ENCODE measurements around the gene RAD18. TPM values are rescaled to one million over a fixed set of nuclear protein-coding genes. Genes with fewer than 3 reads are reported as not detected.

Gene RAD18
- total and polyA plus RNA-seq, 4 donors = 1.2 to 9.0 (median 4.3) TPM

GRCh38 chr3:8982509-8982908, 19.2 kb upstream of the RAD18 start:
- Histone ChIP-seq H3K27ac (ENCODE audit: low read depth in 1 of 2, low read length in 2 of 2) (no peak overlapping the region), H3K9me3 (ENCODE audit: control insufficient read depth in 4 of 4, low read length in 3 of 4) (no peaks in the 10 kb centered on the region), H3K27me3 (ENCODE audit: control insufficient read depth in 4 of 4, insufficient read depth in 4 of 4, low read length in 3 of 4) (no peaks in the 10 kb centered on the region), H3K4me3 (ENCODE audit: low read depth in 1 of 3, low read length in 3 of 3) (no peak overlapping the region), H3K4me1 (ENCODE audit: control insufficient read depth in 4 of 4, insufficient read depth in 4 of 4, low read length in 3 of 4) (peaks cover 0 to 6% (median 2%) of the 10 kb centered on the region in 4 donors), H3K36me3 (ENCODE audit: control insufficient read depth in 4 of 4, insufficient read depth in 3 of 4, low read depth in 1 of 4, low read length in 3 of 4) (no peaks in the 10 kb centered on the region), H3K9ac (ENCODE audit: low read depth in 1 of 2, low read length in 2 of 2) (no peak overlapping the region)
- no peak for TF ChIP-seq TAF1 (conservative IDR thresholded peaks at IDR 0.05)
- TF ChIP-seq EGR1 (IDR thresholded peaks at IDR 0.05; ENCODE audit: low read depth in 2 of 2) = no peak
- no peak for TF ChIP-seq JUND (IDR thresholded peaks at IDR 0.05)
- no peak for TF ChIP-seq FOXA2 (IDR thresholded peaks at IDR 0.05)
- TF ChIP-seq MAX (IDR thresholded peaks at IDR 0.05) = no peak
- no peak for DNase-seq (ENCODE audit: low spot score)
- 62% methylated on average over 5 of the region's 5 CpGs for WGBS

DNA sequence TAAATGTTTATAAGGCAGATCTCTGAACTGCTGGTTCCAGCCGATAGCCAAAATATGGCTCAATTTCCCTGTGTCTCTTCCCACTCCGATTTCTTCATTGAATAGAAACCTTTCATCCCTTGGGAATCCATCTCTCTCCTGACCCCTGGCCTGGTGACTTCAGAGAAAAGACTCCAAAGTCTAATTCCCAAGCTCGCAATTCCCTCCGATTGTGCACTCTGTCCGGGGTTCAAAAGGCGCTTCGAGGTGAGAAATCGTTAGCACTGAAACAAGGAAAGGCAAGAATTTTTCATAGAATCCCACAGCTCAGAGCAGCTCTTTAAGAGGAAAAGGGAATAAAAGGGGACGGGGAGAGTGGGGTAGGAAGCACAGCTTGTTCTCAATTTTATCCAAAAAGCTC, 18.4 kb upstream of the RAD18 start:
- whole genome bisulfite sequencing = 44% methylated on average over 9 of the region's 9 CpGs
- no peaks in the 10 kb centered on the region for H3K9me3 ChIP-seq (ENCODE audit: control insufficient read depth in 4 of 4, low read length in 3 of 4)
- H3K36me3 ChIP-seq (ENCODE audit: control insufficient read depth in 4 of 4, insufficient read depth in 3 of 4, low read depth in 1 of 4, low read length in 3 of 4) = no peaks in the 10 kb centered on the region
- no peak for DNase-seq (ENCODE audit: low spot score)
- peak; percentile 94 for TF ChIP-seq MAX (IDR thresholded peaks at IDR 0.05)
- peak; percentile 88 for TF ChIP-seq HNF4G (IDR thresholded peaks at IDR 0.05)
- no peak for TF ChIP-seq ZBTB33 (IDR thresholded peaks at IDR 0.05)
- peak; percentile 42 for TF ChIP-seq YY1 (IDR thresholded peaks at IDR 0.05)
- TF ChIP-seq JUND (IDR thresholded peaks at IDR 0.05) = peak in 1 of 2 donors; percentile 74
- TF ChIP-seq HNF4A (conservative IDR thresholded peaks at IDR 0.05) = peak; percentile 97 to 98
- TF ChIP-seq CTCF (IDR thresholded peaks at IDR 0.05; ENCODE audit: low read depth, low read length, missing input control) = no peak
- TF ChIP-seq, protein P1, sequence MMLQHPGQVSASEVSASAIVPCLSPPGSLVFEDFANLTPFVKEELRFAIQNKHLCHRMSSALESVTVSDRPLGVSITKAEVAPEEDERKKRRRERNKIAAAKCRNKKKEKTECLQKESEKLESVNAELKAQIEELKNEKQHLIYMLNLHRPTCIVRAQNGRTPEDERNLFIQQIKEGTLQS (IDR thresholded peaks at IDR 0.05) = no peak
- peak; percentile 84 to 88 for TF ChIP-seq RXRA (IDR thresholded peaks at IDR 0.05)
- TF ChIP-seq, protein P2, sequence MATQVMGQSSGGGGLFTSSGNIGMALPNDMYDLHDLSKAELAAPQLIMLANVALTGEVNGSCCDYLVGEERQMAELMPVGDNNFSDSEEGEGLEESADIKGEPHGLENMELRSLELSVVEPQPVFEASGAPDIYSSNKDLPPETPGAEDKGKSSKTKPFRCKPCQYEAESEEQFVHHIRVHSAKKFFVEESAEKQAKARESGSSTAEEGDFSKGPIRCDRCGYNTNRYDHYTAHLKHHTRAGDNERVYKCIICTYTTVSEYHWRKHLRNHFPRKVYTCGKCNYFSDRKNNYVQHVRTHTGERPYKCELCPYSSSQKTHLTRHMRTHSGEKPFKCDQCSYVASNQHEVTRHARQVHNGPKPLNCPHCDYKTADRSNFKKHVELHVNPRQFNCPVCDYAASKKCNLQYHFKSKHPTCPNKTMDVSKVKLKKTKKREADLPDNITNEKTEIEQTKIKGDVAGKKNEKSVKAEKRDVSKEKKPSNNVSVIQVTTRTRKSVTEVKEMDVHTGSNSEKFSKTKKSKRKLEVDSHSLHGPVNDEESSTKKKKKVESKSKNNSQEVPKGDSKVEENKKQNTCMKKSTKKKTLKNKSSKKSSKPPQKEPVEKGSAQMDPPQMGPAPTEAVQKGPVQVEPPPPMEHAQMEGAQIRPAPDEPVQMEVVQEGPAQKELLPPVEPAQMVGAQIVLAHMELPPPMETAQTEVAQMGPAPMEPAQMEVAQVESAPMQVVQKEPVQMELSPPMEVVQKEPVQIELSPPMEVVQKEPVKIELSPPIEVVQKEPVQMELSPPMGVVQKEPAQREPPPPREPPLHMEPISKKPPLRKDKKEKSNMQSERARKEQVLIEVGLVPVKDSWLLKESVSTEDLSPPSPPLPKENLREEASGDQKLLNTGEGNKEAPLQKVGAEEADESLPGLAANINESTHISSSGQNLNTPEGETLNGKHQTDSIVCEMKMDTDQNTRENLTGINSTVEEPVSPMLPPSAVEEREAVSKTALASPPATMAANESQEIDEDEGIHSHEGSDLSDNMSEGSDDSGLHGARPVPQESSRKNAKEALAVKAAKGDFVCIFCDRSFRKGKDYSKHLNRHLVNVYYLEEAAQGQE (IDR thresholded peaks at IDR 0.05) = no peak
- no peak for TF ChIP-seq TAF1 (conservative IDR thresholded peaks at IDR 0.05)
- no peak for TF ChIP-seq RAD21 (IDR thresholded peaks at IDR 0.05)
- peak; percentile 76 for TF ChIP-seq SP1 (IDR thresholded peaks at IDR 0.05)
- TF ChIP-seq GABPA (IDR thresholded peaks at IDR 0.05 in 1 of 2, conservative IDR thresholded peaks at IDR 0.05 in 1 of 2) = peak in 1 of 2 donors; percentile 12
- TF ChIP-seq FOXA2 (IDR thresholded peaks at IDR 0.05) = no peak
- peak; percentile 13 for TF ChIP-seq NR2F2 (IDR thresholded peaks at IDR 0.05)
- TF ChIP-seq EGR1 (IDR thresholded peaks at IDR 0.05; ENCODE audit: low read depth in 2 of 2) = peak in 1 of 2 donors; percentile 67
- no peak for TF ChIP-seq FOXA1 (IDR thresholded peaks at IDR 0.05)
- H3K27me3 ChIP-seq (ENCODE audit: control insufficient read depth in 4 of 4, insufficient read depth in 4 of 4, low read length in 3 of 4) = no peaks in the 10 kb centered on the region
- no peak overlapping the region for H3K27ac ChIP-seq (ENCODE audit: low read depth in 1 of 2, low read length in 2 of 2)
- no peak overlapping the region for H3K4me3 ChIP-seq (ENCODE audit: low read depth in 1 of 3, low read length in 3 of 3)
- H3K4me1 ChIP-seq (ENCODE audit: control insufficient read depth in 4 of 4, insufficient read depth in 4 of 4, low read length in 3 of 4) = peaks cover 0 to 6% (median 2%) of the 10 kb centered on the region in 4 donors
- no peak overlapping the region for H3K9ac ChIP-seq (ENCODE audit: low read depth in 1 of 2, low read length in 2 of 2)

All from liver (tissue), 9 donors.